CD4-positive, alpha-beta T cell treated with Interferon gamma for 1 hour (primary cell): ENCODE results near the gene CNTNAP2.

Experiments
- DNase-seq: peaks from one replicate; pipeline ENCODE4 v3.0.0-alpha.2; 2020

CNTNAP2 gene

GRCh38 chr7:148079206-148080080 lies 1962.8 kb downstream of the CNTNAP2 start:
- DNase-seq, result no peak

DNA sequence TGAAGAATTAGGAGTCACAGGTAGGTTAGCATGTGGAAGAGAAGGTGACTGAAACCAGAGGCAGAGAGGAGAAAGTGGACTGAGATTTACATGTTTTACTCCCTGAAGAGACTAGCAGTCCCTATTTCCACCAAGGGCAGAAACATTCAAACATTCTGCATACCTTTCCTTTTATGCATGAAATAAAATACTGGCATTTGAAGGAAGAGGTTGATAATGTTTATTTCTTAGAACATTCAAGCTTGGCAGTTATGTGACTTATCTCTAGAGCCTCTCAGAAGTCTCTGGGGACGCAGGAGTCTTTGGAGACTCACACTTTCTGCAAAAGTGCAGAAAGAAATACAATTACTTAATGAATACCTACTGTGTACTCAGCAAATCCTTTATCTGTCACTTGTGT lies 1966.8 kb downstream of the CNTNAP2 start:
- DNase-seq, result no peak

GRCh38 chr7:148084138-148084537 lies 1967.5 kb downstream of the CNTNAP2 start:
- no peak for DNase-seq

GRCh38 chr7:148091882-148092281 lies 1975.3 kb downstream of the CNTNAP2 start:
- no peak for DNase-seq

GRCh38 chr7:148093375-148094166 lies 1977.0 kb downstream of the CNTNAP2 start:
- no peak for DNase-seq

DNA sequence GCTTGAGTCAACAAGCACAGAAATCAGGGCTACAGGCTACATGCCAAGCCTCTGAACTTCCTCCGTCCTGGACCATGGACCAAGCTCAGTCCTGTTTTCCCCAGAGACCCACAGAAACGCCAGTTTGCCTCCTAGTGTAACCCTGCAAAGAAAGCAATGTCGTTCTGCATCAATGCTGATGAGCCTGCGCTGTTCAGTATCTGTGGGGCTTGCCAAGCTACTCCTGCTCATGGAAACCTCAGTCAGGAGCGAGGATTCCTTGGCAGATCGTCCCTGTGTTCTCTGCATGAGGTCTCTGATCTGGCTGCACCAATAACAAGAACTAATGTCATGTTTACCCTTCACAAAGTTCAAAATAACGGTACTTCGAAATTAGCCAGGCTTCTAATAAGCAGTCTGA lies 1978.5 kb downstream of the CNTNAP2 start:
- no peak for DNase-seq

DNA sequence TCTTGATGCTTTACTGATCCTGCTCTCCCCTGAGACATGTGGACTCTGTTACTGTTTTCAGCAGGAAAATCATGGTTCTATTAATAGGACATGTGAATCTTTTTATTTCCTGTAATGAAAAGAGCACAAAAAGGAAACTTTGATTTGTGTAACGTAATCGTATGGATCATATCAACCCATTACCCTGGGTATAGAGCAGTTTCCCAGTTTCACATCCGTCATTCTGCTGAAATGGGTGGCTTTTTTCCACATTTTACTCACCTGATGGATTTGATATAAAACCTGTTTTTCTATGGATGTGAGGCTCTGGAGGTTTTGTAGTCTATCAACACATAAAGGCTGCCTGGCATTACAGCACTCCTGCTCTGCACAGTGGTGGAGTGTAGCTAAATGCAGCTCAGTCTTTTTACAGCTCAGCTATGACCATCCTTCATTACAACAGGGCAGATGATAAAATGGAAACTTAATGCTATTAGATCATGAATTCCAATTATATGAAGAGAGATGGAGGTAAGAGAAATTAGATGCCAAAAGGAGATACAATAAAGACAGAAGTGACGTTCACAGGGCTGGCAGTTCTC lies 1987.6 kb downstream of the CNTNAP2 start:
- no peak for DNase-seq

DNA sequence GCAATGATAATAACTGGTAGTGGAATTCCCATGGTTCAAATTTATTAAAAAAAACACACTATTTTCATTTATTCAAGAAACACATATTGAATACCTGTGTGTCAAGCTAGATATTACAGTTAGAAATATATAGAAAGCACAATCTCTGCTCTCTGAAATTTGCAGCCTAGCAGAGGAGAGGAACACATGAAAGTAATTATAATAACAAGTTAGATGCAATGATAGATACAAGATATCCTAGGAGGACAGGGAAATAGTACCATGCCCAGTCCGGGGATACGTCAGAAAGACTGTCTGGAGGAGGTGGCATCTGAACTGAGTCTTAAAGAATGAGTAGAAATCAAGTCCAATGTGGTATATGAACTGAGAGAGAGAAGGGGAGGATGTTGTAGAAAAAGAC lies 1988.3 kb downstream of the CNTNAP2 start:
- DNase-seq, result no peak

DNA sequence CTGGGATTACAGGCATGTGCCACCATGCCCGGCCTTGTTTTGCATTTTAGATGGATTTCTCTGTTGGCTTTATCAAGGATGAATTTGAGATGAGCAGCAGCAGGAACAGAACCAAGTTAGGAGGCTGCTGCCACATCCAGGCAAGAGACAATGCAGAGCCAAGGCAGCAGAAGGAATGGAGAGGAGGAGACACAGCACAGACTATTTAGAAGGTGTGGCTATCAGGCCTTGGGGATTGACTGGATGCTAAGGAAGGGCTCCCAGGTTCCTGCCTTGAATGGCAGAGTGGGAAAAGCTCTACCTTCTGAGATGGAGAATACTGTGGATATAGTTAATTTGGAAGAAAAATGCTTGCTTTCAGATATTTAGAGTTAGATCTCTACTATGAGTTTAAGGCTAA lies 1989.3 kb downstream of the CNTNAP2 start:
- DNase-seq, result no peak

DNA sequence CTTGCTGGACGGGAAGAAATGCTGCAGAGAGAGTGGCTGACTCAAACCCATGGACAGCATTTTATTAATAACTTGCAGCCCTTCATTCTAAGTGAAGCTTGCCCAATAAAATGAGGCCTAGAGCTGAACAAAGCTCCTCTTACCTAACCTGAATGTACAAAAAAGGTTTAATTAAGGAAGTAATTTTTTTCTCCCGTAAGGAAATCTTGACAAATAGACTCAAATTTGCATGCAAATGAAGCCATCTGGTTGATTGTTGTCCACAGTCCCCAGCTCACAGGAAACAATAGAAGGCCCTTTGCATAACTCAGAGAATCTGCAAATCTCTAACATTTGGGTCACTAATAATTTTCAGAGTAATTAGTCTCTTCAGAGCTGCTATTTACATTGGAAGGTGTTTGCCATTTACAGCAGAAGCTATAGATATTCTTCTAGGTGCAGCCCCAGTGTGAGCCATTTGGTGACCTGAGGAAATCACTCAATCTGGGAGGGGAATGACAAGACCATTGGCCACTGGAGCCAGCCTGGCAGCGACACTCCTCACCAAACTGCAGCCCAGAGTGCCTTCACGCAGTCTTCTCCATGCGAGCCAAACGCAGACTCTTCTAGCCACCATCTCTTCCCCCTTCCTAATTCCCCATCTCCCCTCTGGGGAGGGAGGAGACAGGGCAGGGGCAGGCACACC lies 1991.0 kb downstream of the CNTNAP2 start:
- DNase-seq, result no peak

DNA sequence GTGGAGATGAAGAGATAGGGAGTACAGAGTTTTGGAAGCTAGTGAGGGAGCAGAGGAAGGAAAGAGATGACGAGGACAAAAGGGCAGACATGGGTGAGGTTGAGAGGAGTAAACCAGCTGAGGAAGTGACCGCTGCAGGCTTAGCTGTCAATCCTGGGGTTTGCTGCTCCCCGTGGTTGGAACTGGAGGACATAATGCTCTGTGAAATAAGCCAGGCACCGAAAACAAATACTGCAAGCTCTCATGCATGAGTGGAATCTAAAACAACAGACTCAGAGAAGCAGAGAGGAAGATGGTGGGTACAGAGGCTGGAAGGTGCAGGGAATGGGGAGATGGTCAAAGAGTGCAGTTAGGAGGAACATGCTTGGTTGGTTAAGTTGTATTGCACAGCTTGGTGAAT lies 1991.8 kb downstream of the CNTNAP2 start:
- DNase-seq, result no peak

GRCh38 chr7:148110097-148110868 lies 1993.7 kb downstream of the CNTNAP2 start:
- no peak for DNase-seq

DNA sequence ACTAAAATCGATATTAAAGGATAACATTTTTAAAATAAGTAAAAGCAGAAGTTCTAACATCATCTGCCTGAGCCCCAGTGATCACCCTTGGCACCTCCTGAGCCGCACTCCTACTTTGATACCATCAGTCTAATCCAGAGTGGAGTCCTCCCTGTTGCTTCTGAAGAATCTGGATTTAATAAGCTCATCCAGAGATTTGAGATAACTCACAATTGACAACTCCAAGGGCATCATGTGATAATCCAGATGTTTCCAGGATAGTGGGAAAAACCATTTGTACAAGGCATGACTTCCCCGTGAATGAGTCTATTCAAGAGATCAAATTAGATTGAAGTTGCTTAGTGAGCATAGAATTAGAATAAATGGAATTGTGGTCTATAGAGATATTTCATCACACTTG lies 1998.2 kb downstream of the CNTNAP2 start:
- DNase-seq, result no peak

- DNase-seq, result no peak
Observed at GRCh38 chr7:148115308-148115707, 1998.7 kb downstream of the CNTNAP2 start.

- DNase-seq, result no peak
Observed at GRCh38 chr7:148116195-148116594, 1999.6 kb downstream of the CNTNAP2 start.

DNA sequence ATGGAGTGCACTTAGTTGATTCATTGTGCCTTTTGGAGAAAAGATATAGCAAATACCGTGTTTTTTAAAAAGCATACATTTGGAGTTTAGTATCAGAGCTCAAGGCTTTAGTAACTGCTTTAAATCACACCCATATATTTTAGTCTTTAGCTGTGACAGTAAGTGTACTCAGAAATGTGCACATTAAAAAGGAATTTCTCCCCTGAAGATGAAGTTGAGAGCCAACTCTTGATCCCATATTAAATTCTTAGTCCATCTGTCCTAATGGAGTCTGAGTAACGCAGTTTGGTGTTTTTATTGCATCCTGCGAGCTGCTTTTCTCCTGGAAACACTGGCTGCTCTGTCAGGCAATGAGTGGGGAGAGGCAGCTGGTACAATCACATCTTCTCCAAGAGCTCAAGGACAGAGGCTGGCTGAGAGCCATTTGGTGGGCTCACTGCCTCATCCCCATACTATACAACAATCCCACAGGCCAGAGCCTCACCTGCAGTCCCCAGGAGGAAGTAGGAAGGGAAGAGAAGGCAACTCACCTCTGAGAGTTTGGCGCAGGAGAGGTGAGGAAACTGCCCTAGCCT lies 2000.3 kb downstream of the CNTNAP2 start:
- DNase-seq, result no peak

- DNase-seq, result no peak
Observed at GRCh38 chr7:148118371-148118770, 2001.8 kb downstream of the CNTNAP2 start.

GRCh38 chr7:148121401-148121800 lies 2004.8 kb downstream of the CNTNAP2 start:
- no peak for DNase-seq

- DNase-seq, result no peak
Observed at GRCh38 chr7:148121847-148122246, 2005.2 kb downstream of the CNTNAP2 start.

- no peak for DNase-seq
Observed at GRCh38 chr7:148124477-148124876, 2007.9 kb downstream of the CNTNAP2 start.

- no peak for DNase-seq
Observed at GRCh38 chr7:148127374-148127773, 2010.8 kb downstream of the CNTNAP2 start.

- no peak for DNase-seq
Observed at GRCh38 chr7:148129023-148129422, 2012.4 kb downstream of the CNTNAP2 start.
